AG04450 (cell line): Measurements from ENCODE around the gene FKBP8. TPM values are rescaled to one million over a fixed set of nuclear protein-coding genes. Genes with fewer than 3 reads are reported as not detected.

Source experiments
- CTCF ChIA-PET: fragments of 300-600, 350-600 bp; formaldehyde crosslinking; extraction: SDS; loops from one replicate; lab custom pipeline; 2022; ENCODE audit warnings: antibody characterized with exemption, inconsistent platforms; lab: Charles Lee
- POLR2A ChIA-PET: fragments of 350-600 bp; formaldehyde crosslinking; extraction: SDS; loops from one replicate; lab custom pipeline; 2021; ENCODE audit warnings: antibody characterized with exemption, inconsistent platforms; lab: Yijun Ruan, JAX
- DNase-seq: peaks from one replicate; pipeline ENCODE4 v3.0.0-alpha.2; 2011; ENCODE audit warnings: low read depth, low spot score
- H3K27ac ChIP-seq: one replicate; pipeline ENCODE4 v1.5.1; 2012; ENCODE audit warnings: low read depth, low read length, control low read depth
- H3K27me3 ChIP-seq: one replicate; pipeline ENCODE4 v1.6.0; 2012; ENCODE audit warnings: low read length; ENCODE audit not compliant: control insufficient read depth, insufficient read depth
- H3K4me3 ChIP-seq: 2 replicates; pipeline ENCODE4 v1.5.1; 2011; ENCODE audit warnings: mild to moderate bottlenecking, low read depth, low read length, control low read depth
- H3K9me3 ChIP-seq: 2 replicates; pipeline ENCODE4 v1.5.1; 2012; ENCODE audit warnings: low read length; ENCODE audit not compliant: control insufficient read depth, insufficient read depth
- polyA plus RNA-seq: library from polyadenylated mRNA; depleted of rRNA; stranded (reverse); fragments of >200 nt; gene quantifications from 2 replicates; pipeline ENCODE4 v1.2.3, GENCODE V29; 2011
- TF ChIP-seq, protein P1 (sequence below): IDR thresholded peaks from 2 replicates; pipeline ENCODE4 v1.5.1; 2011; ENCODE audit warnings: low read depth, low read length, control low read depth, inconsistent platforms

FKBP8 gene
- polyA plus RNA-seq, 1 experiment = 123 TPM

DNA sequence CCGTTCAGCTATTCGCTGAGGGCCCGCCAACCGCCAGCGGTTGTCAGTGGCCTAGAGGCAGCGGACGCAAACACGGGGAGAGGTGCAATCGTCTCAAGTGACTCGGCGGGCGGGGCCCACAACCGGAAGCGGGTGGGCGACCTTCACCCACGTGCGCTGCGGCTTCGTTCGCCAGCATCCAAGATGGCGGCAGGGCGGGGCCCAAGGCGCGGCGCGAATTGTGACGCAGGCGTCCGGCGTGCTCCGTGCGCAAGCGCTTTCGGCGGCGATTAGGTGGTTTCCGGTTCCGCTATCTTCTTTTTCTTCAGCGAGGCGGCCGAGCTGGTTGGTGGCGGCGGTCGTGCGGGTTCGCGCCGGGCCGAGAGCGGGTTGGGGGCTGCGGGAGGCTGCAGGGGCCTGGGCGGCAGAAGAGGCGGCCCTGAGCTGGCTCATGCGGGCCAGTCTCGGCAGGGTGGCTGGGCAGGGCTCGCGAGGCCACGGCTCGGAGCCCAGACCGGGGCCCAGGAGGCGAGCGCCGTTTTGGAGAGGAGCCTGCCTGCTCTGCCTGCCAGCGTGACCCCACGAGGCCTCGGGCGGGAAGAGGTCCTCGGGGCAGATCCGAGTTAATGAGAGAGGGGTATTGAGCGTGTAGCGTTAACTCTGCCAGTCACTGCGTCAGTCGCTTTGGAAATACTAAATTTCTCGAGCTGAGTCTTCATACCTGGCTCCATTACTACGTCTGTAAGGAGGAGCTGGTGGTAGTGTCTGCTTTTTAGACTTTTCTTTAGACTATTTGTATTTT is 28.4 kb upstream of the FKBP8 start, which contains the start of gene UBA52:
Gene UBA52, plus strand, starts transcription at position 294 of the 781 bp plus-strand sequence. CDS start 1,444 bp downstream, outside the sequence.
- TF ChIP-seq, protein P1, sequence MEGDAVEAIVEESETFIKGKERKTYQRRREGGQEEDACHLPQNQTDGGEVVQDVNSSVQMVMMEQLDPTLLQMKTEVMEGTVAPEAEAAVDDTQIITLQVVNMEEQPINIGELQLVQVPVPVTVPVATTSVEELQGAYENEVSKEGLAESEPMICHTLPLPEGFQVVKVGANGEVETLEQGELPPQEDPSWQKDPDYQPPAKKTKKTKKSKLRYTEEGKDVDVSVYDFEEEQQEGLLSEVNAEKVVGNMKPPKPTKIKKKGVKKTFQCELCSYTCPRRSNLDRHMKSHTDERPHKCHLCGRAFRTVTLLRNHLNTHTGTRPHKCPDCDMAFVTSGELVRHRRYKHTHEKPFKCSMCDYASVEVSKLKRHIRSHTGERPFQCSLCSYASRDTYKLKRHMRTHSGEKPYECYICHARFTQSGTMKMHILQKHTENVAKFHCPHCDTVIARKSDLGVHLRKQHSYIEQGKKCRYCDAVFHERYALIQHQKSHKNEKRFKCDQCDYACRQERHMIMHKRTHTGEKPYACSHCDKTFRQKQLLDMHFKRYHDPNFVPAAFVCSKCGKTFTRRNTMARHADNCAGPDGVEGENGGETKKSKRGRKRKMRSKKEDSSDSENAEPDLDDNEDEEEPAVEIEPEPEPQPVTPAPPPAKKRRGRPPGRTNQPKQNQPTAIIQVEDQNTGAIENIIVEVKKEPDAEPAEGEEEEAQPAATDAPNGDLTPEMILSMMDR = no peak
- peak within 1 kb of the TSS; percentile 98 for H3K4me3 ChIP-seq
- peak; percentile 91 for DNase-seq
- POLR2A ChIA-PET = interaction anchor here (0.6 to 3.1 kb wide), 14 partner anchors 13 to 348 kb away, joined by 3 to 28 read pairs (median 4); partner anchors contain the start of genes COPE, DDX49, ELL and KXD1
- H3K9me3 ChIP-seq = no peaks in the 10 kb centered on the region
- H3K27me3 ChIP-seq = no peaks in the 10 kb centered on the region
- CTCF ChIA-PET = interaction anchor here (0.6 to 2.3 kb wide), 9 partner anchors 17 to 344 kb away, joined by 3 to 12 read pairs (median 3); partner anchors contain the start of gene REX1BD
- peak within 1 kb of the TSS; percentile 83 for H3K27ac ChIP-seq

DNA sequence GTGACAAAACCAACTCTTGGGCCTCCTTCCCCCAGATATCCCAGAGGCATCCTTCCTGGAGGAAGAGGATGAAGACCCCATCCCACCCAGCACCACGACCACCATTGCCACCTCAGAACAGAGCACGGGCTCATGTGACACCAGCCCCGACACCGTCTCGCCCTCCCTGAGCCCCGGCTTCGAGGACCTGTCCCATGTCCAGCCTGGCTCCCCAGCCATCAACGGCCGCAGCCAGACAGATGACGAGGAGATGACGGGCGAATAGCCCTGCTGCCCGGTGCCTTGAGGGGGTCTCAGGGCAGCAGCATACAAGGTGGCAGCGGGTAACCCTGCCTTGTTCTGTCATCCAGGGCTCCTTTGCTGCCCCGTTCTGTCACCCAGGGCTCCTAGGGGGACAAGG is 25.0 kb upstream of the FKBP8 start:
- DNase-seq = no peak
- TF ChIP-seq, protein P1 = no peak
- POLR2A ChIA-PET = interaction anchor here (0.6 kb wide), 1 partner anchor 152 kb away, joined by 9 read pairs; no protein-coding TSS in a partner anchor

DNA sequence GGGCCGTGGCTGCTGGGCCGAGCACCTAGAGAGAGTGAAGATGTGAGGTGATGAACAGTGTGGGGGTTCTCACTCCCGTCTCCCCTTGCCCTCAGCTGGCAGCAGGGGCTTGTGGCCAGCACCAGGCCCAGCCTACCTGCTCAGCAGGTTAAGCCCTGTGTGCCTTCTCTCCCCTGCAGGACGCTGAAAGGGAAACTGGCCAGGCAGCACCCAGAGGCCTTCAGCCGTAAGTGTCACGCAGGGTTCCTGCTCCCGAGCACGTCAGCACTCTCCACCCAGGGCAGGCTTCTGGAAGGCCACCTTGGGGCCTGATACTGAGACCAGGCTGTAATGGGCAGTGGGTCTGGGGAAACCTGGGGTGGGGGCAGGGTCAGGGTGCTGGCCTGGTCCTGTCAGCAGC is 23.6 kb upstream of the FKBP8 start:
- TF ChIP-seq, protein P1 = no peak
- POLR2A ChIA-PET = no interaction called here
- CTCF ChIA-PET = no interaction called here
- no peak for DNase-seq
- no peaks in the 10 kb centered on the region for H3K27me3 ChIP-seq
- no peak overlapping the region for H3K4me3 ChIP-seq
- H3K27ac ChIP-seq = no peak overlapping the region
- no peaks in the 10 kb centered on the region for H3K9me3 ChIP-seq

More for the DNA sequence above, 25.0 kb upstream of the FKBP8 start:
- Histone ChIP-seq H3K27ac (no peak overlapping the region), H3K27me3 (no peaks in the 10 kb centered on the region), H3K4me3 (no peak overlapping the region), H3K9me3 (no peaks in the 10 kb centered on the region)
- CTCF ChIA-PET = interaction anchor here (0.7 kb wide), 1 partner anchor 25 kb away, joined by 4 read pairs; no protein-coding TSS in a partner anchor

DNA sequence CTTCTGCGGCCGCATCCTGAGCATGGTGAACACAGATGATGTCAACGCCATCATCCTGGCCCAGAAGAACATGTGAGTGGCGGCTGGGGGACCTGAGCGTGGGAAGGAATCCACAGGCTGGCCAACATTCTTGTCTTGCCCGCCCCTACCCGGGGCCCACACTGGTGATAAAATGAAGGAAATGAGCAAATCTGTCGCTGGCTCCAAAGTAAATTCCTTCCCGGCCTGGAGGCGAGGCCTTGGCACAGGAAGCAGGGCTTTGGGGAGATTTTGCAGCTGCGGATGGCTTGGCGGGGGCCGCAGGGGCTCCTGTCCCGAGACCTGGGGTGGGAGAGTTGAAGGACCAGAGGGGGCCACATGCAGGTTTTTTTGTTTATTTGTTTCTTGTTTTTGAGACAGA is 18.7 kb upstream of the FKBP8 start:
- H3K4me3 ChIP-seq = no peak overlapping the region
- no peak for DNase-seq
- no peaks in the 10 kb centered on the region for H3K9me3 ChIP-seq
- peak overlapping the region; percentile 39 for H3K27ac ChIP-seq
- ChIA-PET POLR2A (no interaction called here), CTCF (no interaction called here)
- no peaks in the 10 kb centered on the region for H3K27me3 ChIP-seq
- TF ChIP-seq, protein P1 = no peak

DNA sequence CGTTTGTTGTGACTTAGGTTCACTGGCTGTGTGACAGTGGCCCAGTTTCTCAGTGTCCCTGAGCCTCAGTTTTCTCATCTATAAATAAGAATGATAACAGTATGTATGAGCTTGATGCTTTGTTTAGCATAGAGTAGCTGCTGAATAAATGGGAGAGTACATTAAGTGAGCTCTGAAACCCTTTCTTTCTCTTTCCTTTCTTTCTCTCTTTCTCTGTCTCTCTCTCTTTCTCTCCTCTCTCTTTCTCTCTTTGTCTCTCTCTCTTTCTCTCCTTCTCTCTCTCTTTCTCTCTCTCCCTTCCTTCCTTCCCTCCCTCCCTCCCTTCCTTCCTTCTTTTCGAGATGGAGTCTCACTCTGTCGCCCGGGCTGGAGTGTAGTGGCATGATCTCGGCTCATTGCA is 16.3 kb upstream of the FKBP8 start:
- ChIA-PET POLR2A (no interaction called here), CTCF (interaction anchor here (0.6 kb wide), 1 partner anchor 104 kb away, joined by 3 read pairs; no protein-coding TSS in a partner anchor)
- Histone ChIP-seq H3K4me3 (no peak overlapping the region), H3K9me3 (no peaks in the 10 kb centered on the region), H3K27me3 (no peaks in the 10 kb centered on the region), H3K27ac (no peak overlapping the region)
- DNase-seq = no peak
- TF ChIP-seq, protein P1 = no peak
